Stomach (tissue), 9 donors: Measurements from ENCODE around the gene MYMX. TPM values are rescaled to one million over a fixed set of nuclear protein-coding genes. Genes with fewer than 3 reads are reported as not detected.
A peak's percentile ranks its signal among the peaks of the same experiment; 100 is the strongest.

Experiments used
- DNase-seq, 2 donors: peaks; one replicate each; pipeline versions ENCODE4 v3.0.0 to v3.0.0-alpha.2; 2013 to 2019
- H3K27ac ChIP-seq, 5 donors: fragments of 200-600 bp in 4 of 5; sonication (generic) in 4 of 5; one replicate each; pipeline ENCODE4 v1.5.1; 2013 to 2019; ENCODE audit warnings: mild to moderate bottlenecking in 1 of 5, moderate library complexity in 1 of 5
- H3K27me3 ChIP-seq, 3 donors: fragments of 200-600 bp; sonication (generic); one replicate each; pipeline ENCODE4 v1.5.1; 2017 to 2019; ENCODE audit warnings: mixed run types in 1 of 3
- H3K36me3 ChIP-seq, 4 donors: fragments of 200-600 bp; sonication (generic); 1 replicate in 3 of 4; 2 replicates in 1 of 4; pipeline ENCODE4 v1.5.1; 2016 to 2019
- H3K4me1 ChIP-seq, 4 donors: fragments of 200-600 bp; sonication (generic); one replicate each; pipeline ENCODE4 v1.5.1; 2016 to 2019
- H3K4me3 ChIP-seq, 4 donors: fragments of 200-600 bp; sonication (generic) in 3 of 4; one replicate each; pipeline ENCODE4 v1.5.1; 2016 to 2019; ENCODE audit warnings: mild to moderate bottlenecking in 1 of 4
- H3K9me3 ChIP-seq, 4 donors: fragments of 200-600 bp; sonication (generic); one replicate each; pipeline ENCODE4 v1.5.1; 2016 to 2019
- CTCF ChIP-seq, 7 experiments: fragments of 450-650 bp in 4 of 7; fragments of 200-600 bp in 3 of 7; sonication (generic) in 3 of 7; IDR thresholded peaks; one replicate each; pipeline ENCODE4 v1.5.1; 2016 to 2019; ENCODE audit warnings: antibody characterized with exemption in 7 of 7, control low read depth in 2 of 7, mild to moderate bottlenecking in 1 of 7
- EP300 ChIP-seq: sonication (generic); formaldehyde crosslinking; IDR thresholded peaks from one replicate; pipeline ENCODE4 v1.6.1; 2017; ENCODE audit warnings: antibody characterized with exemption
- POLR2A ChIP-seq, 4 donors: fragments of 450-650 bp; IDR thresholded peaks; one replicate each; pipeline ENCODE4 v1.6.1; 2016; ENCODE audit warnings: antibody characterized with exemption in 4 of 4, control low read depth in 2 of 4, mild to moderate bottlenecking in 1 of 4, moderate library complexity in 1 of 4
- POLR2AphosphoS5 ChIP-seq, 3 donors: sonication (generic); formaldehyde crosslinking; IDR thresholded peaks; one replicate each; pipeline ENCODE4 v1.6.1; 2016; ENCODE audit warnings: antibody characterized with exemption in 3 of 3
- WGBS, 5 donors: extraction: QIAGEN DNeasy Blood & Tissue Kit in 3 of 5; methylation state at CpG; one replicate each; pipeline versions ENCODE4 v1.1.5 to v1.1.7; 2013 to 2018; 5-methylcytosine and 5-hydroxymethylcytosine counted together
- intact Hi-C: fragments of 100-400 bp; cut with DNase I; formaldehyde crosslinking; loops from one replicate; pipeline ENCODE4 v1.15.1; 2023; ENCODE audit warnings: low total_unique reads
- polyA plus RNA-seq, 3 donors: library from polyadenylated mRNA; stranded (reverse); fragments of 200-250 nt; gene quantifications; one replicate each; pipeline ENCODE4 v1.2.3, GENCODE V29; 2013
- total RNA-seq, 5 donors: library from RNA; depleted of rRNA; stranded (reverse); fragments of >200 nt; gene quantifications; one replicate each; pipeline versions ENCODE4 v1.1.0 to v1.2.3, GENCODE V29; 2014 to 2016
- donor health status: healthy with polysubstance abuse.
- donor health status: Bipolar disorder and iron deficiency.
- donor health status: healthy.

MYMX gene
- total and polyA plus RNA-seq, 8 donors, result 0.95 to 3.4 TPM; not detected in 6

DNA sequence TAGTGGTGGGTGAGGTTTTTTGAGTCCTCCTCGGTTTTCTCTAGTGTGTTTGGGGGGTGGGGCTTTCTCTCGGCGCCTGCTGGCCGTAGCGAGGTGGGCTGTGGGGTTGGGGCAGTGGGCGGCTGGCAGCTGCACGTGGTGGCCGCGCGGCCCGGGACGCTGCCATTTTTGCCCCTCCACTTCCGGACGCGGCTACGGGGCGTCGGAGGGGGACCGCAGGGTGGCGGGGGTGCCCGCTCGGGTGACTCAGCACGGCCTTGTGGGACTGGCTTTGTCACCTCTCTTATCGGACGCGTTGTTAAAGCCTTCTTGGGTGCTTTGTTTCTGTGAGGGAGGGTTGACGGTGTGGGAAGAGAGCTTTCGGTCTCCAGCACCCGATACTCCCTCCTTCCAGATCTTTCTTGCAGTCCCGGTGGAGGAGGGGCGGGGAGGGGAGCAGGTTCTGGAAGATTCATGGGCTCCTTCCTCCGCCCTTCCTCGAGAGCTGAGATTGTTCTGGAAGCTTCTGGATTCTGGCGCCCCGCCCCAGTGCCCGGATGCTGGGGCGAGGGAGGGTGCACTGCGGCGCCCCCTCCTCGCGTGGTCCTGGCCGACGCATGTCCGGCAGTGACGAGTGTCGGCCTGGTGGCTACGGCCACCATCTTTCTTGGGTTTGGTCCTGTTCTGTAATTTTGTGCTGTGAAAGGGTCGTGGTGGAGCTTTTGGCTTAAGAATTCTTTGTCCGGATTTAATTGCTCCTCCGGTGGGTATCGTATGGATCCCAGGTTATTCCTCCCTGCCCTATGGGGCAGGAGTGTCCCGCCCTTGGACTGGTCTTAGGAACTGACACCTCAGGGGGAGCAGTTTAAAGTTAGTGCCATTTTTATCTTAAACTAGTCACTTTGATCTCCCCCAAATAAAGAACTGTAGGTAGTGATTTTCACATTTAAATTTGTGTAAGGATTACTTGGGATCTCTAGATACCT lies 30.9 kb downstream of the MYMX start:
- peak overlapping the region; percentile 94 to 99 (median 98) for H3K27ac ChIP-seq
- TF ChIP-seq EP300 (no peak), POLR2AphosphoS5 (IDR thresholded peaks at IDR 0.05) (peak; percentile 30 to 67 (median 54))
- no peaks in the 10 kb centered on the region for H3K27me3 ChIP-seq
- peaks cover 38 to 42% (median 41%) of the 10 kb centered on the region in 4 donors for H3K36me3 ChIP-seq
- WGBS, 5 donors, result 0 to 1% (median 0%) methylated on average over 37 to 52 of the region's 52 CpGs
- peaks cover 32 to 57% (median 48%) of the 10 kb centered on the region in 4 donors for H3K4me1 ChIP-seq
- intact Hi-C loops, result no loop called here
- H3K4me3 ChIP-seq, result peak overlapping the region; percentile 70 to 99 (median 92)
- DNase-seq, result peak; percentile 80 to 91
- no peaks in the 10 kb centered on the region for H3K9me3 ChIP-seq

DNA sequence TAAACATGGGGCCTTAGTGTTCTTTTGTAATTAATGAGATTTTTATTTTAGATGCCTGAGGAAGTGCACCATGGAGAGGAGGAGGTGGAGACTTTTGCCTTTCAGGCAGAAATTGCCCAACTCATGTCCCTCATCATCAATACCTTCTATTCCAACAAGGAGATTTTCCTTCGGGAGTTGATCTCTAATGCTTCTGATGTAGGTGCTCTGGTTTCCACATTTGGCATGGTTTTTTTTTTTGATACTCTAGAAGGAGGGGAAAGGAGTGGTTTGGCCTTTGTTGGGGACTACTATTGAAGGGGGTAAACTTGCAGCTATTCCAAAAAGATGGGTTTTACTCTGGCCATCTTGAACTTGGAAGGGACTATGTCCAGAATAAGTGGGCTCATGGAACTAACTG lies 31.9 kb downstream of the MYMX start:
- H3K27ac ChIP-seq, result peak overlapping the region in 4 of 5 donors; percentile 94 to 99 (median 98)
- H3K36me3 ChIP-seq, result peaks cover 48 to 52% (median 51%) of the 10 kb centered on the region in 4 donors
- H3K4me3 ChIP-seq, result peak overlapping the region; percentile 70 to 99 (median 92)
- no peaks in the 10 kb centered on the region for H3K27me3 ChIP-seq
- 9 to 20% (median 16%) methylated on average over 1 of the region's 1 CpG for WGBS, 5 donors
- intact Hi-C loops, result no loop called here
- TF ChIP-seq CTCF (IDR thresholded peaks at IDR 0.05), result no peak
- no peak for TF ChIP-seq POLR2A (IDR thresholded peaks at IDR 0.05)
- TF ChIP-seq POLR2AphosphoS5 (IDR thresholded peaks at IDR 0.05), result no peak
- TF ChIP-seq EP300, result no peak
- DNase-seq, result no peak
- peaks cover 33 to 67% (median 56%) of the 10 kb centered on the region in 4 donors for H3K4me1 ChIP-seq
- no peaks in the 10 kb centered on the region for H3K9me3 ChIP-seq

DNA sequence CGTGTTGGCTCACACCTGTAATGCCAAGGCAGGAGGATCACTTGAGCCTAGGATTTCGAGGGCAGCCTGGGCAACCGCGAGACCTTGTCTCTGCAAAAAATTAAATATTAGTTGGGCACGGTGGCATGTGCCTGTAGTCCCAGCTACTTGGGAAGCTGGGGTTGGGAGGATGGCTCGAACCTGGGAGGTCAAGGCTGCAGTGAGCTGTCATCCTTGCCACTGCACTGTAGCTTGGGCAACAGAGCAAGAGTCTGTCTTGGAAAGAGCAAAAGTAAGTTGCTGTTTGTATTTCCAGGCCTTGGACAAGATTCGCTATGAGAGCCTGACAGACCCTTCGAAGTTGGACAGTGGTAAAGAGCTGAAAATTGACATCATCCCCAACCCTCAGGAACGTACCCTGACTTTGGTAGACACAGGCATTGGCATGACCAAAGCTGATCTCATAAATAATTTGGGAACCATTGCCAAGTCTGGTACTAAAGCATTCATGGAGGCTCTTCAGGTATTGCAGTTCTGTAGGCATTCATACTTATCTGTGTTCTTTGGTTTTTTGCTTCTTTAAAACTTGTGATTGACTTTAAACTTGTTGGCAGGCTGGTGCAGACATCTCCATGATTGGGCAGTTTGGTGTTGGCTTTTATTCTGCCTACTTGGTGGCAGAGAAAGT lies 32.5 kb downstream of the MYMX start:
- intact Hi-C loops, result no loop called here
- Histone ChIP-seq H3K27ac (peak overlapping the region; percentile 2 to 99 (median 97)), H3K9me3 (no peaks in the 10 kb centered on the region), H3K27me3 (no peaks in the 10 kb centered on the region), H3K4me1 (peaks cover 38 to 73% (median 59%) of the 10 kb centered on the region in 4 donors), H3K4me3 (peak overlapping the region in 3 of 4 donors; percentile 70 to 99 (median 93)), H3K36me3 (peaks cover 54 to 58% (median 57%) of the 10 kb centered on the region in 4 donors)
- no peak for DNase-seq
- 48 to 58% (median 52%) methylated on average over 9 of the region's 9 CpGs for WGBS, 5 donors
- TF ChIP-seq POLR2A (IDR thresholded peaks at IDR 0.05) (no peak), POLR2AphosphoS5 (IDR thresholded peaks at IDR 0.05) (no peak)

DNA sequence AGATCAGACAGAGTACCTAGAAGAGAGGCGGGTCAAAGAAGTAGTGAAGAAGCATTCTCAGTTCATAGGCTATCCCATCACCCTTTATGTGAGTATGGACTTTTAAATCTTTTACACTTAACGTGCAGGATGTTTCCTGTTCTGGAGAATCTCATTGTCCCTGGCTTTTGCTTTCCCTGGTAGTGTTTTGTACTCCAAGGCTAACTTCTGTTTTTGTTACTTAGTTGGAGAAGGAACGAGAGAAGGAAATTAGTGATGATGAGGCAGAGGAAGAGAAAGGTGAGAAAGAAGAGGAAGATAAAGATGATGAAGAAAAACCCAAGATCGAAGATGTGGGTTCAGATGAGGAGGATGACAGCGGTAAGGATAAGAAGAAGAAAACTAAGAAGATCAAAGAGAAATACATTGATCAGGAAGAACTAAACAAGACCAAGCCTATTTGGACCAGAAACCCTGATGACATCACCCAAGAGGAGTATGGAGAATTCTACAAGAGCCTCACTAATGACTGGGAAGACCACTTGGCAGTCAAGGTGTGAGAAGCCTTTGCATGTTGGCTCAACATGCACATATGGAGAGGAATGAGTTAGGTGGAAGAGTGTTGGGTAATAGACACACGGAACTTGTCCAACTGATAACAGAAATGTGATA lies 33.5 kb downstream of the MYMX start:
- no peak for TF ChIP-seq POLR2A (IDR thresholded peaks at IDR 0.05)
- no peak for TF ChIP-seq POLR2AphosphoS5 (IDR thresholded peaks at IDR 0.05)
- no peak for TF ChIP-seq CTCF (IDR thresholded peaks at IDR 0.05)
- no peak for TF ChIP-seq EP300
- Histone ChIP-seq H3K9me3 (no peaks in the 10 kb centered on the region), H3K4me3 (peak overlapping the region in 2 of 4 donors; percentile 9 to 70), H3K27me3 (no peaks in the 10 kb centered on the region), H3K27ac (peak overlapping the region in 2 of 5 donors; percentile 25 to 29), H3K36me3 (peaks cover 64 to 68% (median 67%) of the 10 kb centered on the region in 4 donors), H3K4me1 (peaks cover 43 to 82% (median 66%) of the 10 kb centered on the region in 4 donors)
- 54 to 68% (median 60%) methylated on average over 6 of the region's 6 CpGs for WGBS, 5 donors
- intact Hi-C loops, result no loop called here
- no peak for DNase-seq

GRCh38 chr6:44250718-44251123 lies 34.0 kb downstream of the MYMX start:
- H3K4me3 ChIP-seq, result peak overlapping the region in 2 of 4 donors; percentile 9 to 10
- intact Hi-C loops, result no loop called here
- H3K27ac ChIP-seq, result peak overlapping the region in 2 of 5 donors; percentile 25 to 29
- 55 to 68% (median 63%) methylated on average over 3 of the region's 3 CpGs for WGBS, 5 donors
- no peaks in the 10 kb centered on the region for H3K9me3 ChIP-seq
- no peak for DNase-seq
- peaks cover 66 to 73% (median 71%) of the 10 kb centered on the region in 4 donors for H3K36me3 ChIP-seq
- peaks cover 40 to 82% (median 66%) of the 10 kb centered on the region in 4 donors for H3K4me1 ChIP-seq
- no peaks in the 10 kb centered on the region for H3K27me3 ChIP-seq
- no peak for TF ChIP-seq POLR2AphosphoS5 (IDR thresholded peaks at IDR 0.05)
- no peak for TF ChIP-seq CTCF (IDR thresholded peaks at IDR 0.05)
- no peak for TF ChIP-seq POLR2A (IDR thresholded peaks at IDR 0.05)
- TF ChIP-seq EP300, result no peak
